UCSD-AML1 (cell line): ENCODE measurements around the gene SPG7.
A peak's percentile ranks its signal among the peaks of the same experiment; 100 is the strongest.
"Not testable (repeated sequence)": the region's sequence is repeated elsewhere in the genome, so short reads cannot be mapped to it uniquely, and the experiment has no call there.

Source experiments
- DNase-seq: peaks from one replicate; lab custom pipeline; 2025; ENCODE audit not compliant: unreplicated experiment; lab: John Stamatoyannopoulos, UW

Gene SPG7

GRCh38 chr16:89507834-89508590, at the start of gene SPG7:
Gene SPG7, plus strand, starts transcription at chr16:89508403. Its CDS starts 15 bp downstream, at chr16:89508418.
- peak; percentile 92 for DNase-seq

GRCh38 chr16:89458551-89458950, 49.7 kb upstream of the SPG7 start:
- no peak for DNase-seq

- DNase-seq: no peak
These were observed 49.2 kb upstream of the SPG7 start for GRCh38 chr16:89458967-89459366.

- no peak for DNase-seq
These were observed 47.6 kb upstream of the SPG7 start for GRCh38 chr16:89460556-89460955.

GRCh38 chr16:89461890-89462289, 46.3 kb upstream of the SPG7 start:
- DNase-seq: not testable (repeated sequence)

GRCh38 chr16:89462639-89463038, 45.6 kb upstream of the SPG7 start:
- not testable (repeated sequence) for DNase-seq

- DNase-seq: not testable (repeated sequence)
These were observed 44.9 kb upstream of the SPG7 start for GRCh38 chr16:89463312-89463711.

- no peak for DNase-seq
These were observed 41.3 kb upstream of the SPG7 start for GRCh38 chr16:89466920-89467319.

GRCh38 chr16:89467382-89467781, 40.8 kb upstream of the SPG7 start:
- no peak for DNase-seq

GRCh38 chr16:89472711-89473075, 35.5 kb upstream of the SPG7 start:
- no peak for DNase-seq

GRCh38 chr16:89473136-89473712, 35.0 kb upstream of the SPG7 start:
- DNase-seq: no peak

GRCh38 chr16:89473791-89474414, 34.3 kb upstream of the SPG7 start:
- no peak for DNase-seq

- no peak for DNase-seq
These were observed 33.1 kb upstream of the SPG7 start for GRCh38 chr16:89475144-89475543.

- DNase-seq: no peak
These were observed 31.8 kb upstream of the SPG7 start for GRCh38 chr16:89476379-89476778.

- DNase-seq: no peak
These were observed 31.4 kb upstream of the SPG7 start for GRCh38 chr16:89476811-89477261.

GRCh38 chr16:89478576-89479221, 29.5 kb upstream of the SPG7 start:
- DNase-seq: no peak

- DNase-seq: no peak
These were observed 26.7 kb upstream of the SPG7 start for GRCh38 chr16:89481356-89481955.

- DNase-seq: no peak
These were observed 25.9 kb upstream of the SPG7 start for GRCh38 chr16:89482150-89482816.

- DNase-seq: no peak
These were observed 25.4 kb upstream of the SPG7 start for GRCh38 chr16:89482817-89483205.

GRCh38 chr16:89484041-89484501, 24.1 kb upstream of the SPG7 start:
- no peak for DNase-seq
